ENCODE measurements around the gene PTRH2.

PTRH2 gene

DNA sequence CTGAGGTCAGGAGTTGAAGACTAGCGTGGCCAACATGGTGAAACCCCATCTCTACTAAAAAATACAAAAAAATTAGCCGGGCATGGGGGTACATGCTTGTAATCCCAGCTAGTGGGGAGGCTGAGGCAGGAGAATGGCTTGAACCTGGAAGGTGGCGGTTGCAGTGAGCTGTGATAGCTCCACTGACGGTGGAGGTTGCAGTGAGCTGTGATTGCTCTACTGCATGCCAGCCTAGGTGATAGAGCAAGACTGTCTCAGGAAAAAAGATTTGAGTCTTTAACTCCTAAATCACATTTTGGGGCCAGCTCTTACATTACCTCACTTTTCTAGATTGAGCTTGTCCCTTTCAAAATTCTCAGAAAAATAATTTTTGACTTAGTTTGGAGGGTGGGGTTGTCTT lies 15.4 kb upstream of the PTRH2 start:
- DNase-seq (ENCODE audit: low read depth, low spot score): no peak

DNA sequence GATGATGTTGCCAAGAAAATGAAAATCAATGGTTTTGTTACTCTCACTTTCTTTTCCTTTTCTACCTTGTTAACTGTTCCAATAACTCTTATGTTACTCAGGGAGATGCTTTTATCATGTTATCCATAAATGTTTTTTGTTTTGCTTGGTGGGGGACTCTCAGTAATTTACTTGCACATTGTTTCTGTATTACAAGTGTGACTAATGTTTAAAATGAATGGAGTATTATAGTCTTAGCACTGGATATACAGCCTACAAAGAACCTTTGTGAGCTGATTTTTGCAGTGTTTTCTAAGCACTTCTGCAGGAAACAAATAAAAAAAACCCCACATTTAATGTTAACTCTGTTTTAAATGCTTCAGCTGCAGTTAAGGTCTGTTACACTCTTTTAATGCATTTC lies 12.3 kb upstream of the PTRH2 start:
- DNase-seq (ENCODE audit: low read depth, low spot score): no peak

DNA sequence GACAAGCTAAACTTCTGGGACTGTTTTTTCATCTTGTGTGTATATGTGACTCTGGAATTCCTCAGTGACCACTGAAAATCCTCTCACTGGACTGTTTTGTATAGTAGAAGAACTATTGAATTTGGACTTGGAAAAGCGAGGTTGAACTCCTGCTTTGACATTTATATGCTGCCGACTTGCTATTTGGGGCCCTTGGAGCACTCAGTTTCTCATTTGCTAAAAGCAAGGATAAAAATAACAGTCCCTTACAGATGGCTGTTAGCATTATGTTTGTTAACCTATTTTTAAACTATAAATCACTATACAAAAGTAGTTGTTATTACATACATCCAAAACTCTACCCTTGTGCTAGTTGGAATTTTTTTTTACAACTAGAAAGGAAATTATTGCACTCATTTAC lies 9.2 kb upstream of the PTRH2 start:
- DNase-seq (ENCODE audit: low read depth, low spot score): no peak

DNA sequence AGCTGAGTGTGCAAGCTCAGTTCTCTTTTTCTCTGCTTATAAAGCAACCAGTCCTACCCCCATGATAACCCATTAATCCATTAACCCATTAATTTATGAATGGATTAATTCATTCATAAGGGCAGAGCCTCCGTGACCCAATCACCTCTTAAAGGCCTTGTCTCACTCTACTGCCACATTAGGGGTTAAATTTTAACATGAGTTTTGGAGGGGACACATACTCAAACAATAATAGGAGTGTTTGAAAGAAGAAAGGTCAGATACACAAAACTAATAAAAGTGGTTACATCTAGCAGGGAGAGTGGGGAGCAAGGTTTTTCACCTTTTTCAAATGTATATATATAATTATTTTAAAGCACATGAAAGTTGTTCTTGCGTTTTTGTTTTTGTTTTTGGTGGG lies 7.0 kb upstream of the PTRH2 start:
- DNase-seq (ENCODE audit: low read depth, low spot score): no peak

DNA sequence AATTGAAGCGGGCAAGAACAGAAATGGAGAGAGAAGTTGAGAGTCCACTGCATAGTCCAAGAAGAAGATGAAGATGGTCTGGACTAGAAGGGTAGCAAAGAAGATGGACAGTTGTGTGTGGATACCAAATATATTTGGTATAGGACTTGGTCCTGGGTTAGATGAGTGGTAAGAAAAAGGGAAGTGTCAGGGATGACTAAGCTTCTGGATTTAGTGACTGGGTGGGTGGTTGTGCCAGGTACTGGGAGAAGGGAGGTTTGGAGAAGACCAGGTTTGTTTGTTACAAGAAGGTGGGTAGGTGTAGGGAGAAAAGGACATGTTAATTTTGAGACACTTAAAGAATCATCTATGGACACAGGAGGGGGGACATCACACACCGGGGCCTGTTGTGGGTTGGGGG lies 5.6 kb upstream of the PTRH2 start:
- DNase-seq (ENCODE audit: low read depth, low spot score): no peak

DNA sequence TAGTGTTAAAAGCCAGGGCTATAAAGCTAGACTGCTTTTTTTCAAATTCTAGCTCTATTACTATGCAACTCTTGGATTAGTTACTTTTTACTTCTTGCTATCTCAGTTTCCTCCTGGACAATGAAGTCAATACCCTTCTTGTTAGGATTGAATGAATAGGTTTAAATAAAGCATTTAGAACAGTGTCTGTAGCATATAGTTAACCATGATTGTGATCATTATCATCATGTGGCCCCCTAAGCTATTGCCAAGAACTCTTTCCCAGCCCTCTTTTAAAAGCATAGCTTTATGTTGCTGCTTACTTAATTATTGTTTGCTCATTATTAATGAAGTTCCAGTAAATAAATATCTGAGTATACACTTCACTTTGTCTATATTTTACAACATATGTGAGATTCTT lies 4.7 kb upstream of the PTRH2 start:
- no peak for DNase-seq (ENCODE audit: low read depth, low spot score)

DNA sequence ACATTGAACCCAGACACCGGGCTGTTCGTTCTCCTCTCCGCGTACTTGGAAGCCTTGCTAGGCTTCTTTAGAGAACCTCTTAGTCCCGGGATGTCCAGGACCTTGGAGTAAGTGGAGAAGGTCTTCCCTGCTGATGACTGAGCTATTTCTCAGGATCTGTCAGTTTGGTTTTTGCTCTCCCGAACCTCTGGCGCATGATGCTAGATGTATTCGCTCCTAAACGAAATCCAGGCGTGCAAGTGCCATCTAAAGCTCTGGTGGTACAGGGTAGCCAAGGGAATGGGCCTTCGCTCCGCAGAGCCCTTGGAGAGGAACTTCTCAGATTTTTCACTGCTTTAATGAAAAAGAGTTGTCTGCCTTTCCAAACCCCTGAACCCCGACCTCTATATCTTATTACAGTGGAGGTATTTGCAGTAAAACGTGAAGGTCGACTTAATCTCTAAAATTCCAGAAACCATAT lies 771 bp upstream of the PTRH2 start:
- no peak for DNase-seq (ENCODE audit: low read depth, low spot score)

DNA sequence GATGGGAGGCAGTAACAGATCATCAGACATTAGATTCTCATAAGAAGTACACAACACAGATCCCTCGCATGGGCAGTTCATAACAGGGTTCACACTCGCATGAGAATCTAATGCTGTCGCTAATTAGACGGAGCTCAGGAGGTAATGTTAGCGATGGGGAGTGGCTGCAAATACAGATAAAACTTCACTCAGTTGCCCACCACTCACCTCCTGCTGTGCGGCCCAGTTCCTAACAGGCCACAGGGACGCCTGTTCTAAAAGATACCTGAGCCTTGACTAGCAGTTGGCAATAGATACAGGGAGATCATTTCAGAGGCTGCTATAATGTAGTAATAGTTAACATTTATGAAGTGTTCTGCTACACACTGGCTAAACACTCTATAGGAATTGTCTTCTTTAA lies 4.9 kb downstream of the PTRH2 start:
- no peak for DNase-seq (ENCODE audit: low read depth, low spot score)

DNA sequence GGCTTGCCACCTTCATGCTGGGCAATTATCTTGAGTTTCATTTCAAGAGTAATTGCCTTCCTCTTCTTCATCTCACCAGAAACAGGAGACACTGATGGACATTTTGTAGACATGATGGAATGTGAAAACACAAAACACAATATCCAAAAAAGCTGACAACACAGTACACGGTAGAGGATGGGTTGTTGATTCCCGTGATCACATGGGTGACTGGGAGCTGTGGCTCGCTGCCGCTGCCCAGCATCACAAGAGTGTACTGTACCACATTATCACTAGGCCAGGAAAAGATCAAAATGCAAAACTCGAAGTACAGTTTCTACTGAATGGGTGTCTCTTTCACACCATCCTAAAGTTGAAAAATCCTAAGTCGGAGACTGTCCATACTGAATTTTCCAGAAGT lies 7.4 kb downstream of the PTRH2 start:
- DNase-seq (ENCODE audit: low read depth, low spot score): no peak

DNA sequence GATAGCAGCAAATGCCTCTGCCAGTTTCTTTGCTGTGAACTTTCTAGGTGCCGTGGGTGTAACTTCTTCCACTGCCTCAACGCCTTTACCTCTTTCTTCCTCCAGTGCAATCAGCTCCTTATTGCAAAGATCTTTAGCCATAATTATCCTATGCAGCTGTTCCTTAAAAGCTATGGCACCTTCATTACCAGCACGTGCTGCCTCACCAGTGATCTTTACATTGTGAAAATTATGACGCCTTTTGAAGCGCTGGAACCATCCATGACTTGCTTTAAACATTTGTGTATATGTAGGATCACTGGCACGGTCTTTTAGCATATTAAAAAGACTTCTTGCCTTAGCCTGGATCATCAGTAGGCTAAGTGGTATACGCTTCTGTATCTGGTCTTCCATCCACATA lies 8.0 kb downstream of the PTRH2 start:
- DNase-seq (ENCODE audit: low read depth, low spot score): no peak

DNA sequence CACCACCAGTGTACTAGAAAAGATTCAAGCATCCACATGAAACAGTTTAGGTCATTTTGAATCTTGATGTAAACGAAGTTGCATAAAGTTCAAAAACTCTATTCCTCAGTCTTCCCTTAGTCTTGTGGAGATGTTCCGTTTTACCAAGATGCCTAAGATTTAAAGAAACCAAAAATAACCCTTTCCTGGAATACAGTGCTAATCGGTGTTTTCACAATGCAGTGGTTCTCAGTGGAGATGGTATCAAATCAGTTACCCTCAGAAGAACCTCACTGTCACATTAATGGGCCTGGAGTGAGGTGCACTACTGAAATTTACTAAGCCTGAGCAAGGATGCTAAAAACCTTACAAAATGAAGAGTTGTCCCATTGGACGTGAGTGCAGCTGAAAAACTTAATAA lies 9.1 kb downstream of the PTRH2 start:
- DNase-seq (ENCODE audit: low read depth, low spot score): no peak

DNA sequence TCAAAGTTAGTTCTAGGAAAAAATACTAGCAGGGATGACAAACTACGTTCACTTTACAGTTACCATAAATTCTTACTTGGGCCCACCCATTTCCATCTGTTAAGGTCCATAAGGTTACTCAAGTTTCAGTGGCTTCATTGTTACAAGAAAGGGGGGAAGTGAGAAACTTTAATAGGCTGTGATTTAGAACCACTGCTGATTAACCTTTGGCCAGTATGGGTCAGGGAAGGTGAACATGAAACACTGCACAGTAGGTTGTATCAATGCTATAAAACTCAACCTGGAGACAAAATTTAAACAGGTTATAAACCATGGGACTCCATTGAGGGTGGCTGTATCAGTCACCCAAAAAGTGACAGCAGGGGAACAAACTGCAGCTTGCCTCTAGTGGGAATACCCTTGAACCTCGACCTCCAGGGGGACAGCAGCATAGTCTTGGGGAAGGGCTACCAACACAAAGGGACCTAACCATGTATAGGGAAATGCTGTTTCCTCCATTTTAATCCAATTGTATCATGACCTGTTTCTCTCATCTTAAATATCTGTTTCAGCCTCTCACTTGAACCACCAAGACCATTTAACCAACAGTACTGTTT lies 10.4 kb downstream of the PTRH2 start:
- DNase-seq (ENCODE audit: low read depth, low spot score): no peak

DNA sequence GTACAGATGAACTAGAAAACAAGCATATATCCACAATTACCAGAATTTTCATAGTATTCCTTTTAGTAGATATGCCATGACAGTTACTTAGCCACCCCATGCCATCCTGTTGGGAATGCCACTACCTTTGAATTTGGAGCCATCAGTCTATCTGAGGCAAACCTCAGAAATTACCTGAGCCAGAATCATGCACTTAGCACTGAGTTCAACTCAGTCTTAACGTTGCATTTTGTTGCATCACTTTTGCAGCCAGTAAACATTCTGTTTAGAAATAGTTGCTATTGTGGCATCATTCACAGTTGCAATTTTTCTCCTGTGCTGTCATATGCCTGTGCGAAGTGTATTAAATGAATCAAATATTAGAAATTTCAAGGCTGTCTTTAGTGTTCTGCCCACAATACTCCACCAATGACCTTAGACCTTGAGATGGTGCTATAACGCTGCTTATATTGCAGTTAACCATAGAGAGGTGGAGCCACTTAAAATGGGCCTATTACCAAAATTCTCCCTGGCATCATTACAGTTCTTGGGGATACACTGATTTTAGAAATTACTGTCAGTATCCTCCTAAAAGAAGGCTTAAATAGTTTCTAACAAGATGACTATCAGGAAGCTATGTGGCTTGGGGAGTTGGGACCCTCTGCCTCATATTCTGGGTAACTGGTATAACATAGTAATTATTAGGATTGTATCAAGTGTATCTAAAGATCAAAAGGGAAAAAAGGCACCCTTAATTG lies 11.1 kb downstream of the PTRH2 start:
- DNase-seq (ENCODE audit: low read depth, low spot score): no peak

DNA sequence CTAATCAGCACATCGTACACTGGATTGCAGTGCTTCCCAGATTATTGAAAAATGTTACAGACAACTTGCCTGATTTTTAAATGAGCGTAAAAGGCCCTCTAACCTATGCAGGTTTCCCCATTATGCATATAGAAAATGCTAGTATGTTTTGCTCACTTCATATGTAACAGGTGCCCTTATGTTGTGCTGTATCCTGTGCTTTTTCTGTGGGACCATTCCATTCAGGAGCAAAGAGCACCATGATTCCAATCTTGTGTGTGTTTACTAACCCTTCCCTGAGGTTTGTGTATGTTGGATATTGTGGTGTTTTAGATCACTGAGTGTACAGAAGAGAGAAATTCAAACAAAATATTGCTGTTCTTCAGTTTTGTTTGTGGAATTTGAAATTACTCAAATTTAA lies 12.9 kb downstream of the PTRH2 start:
- DNase-seq (ENCODE audit: low read depth, low spot score): no peak

DNA sequence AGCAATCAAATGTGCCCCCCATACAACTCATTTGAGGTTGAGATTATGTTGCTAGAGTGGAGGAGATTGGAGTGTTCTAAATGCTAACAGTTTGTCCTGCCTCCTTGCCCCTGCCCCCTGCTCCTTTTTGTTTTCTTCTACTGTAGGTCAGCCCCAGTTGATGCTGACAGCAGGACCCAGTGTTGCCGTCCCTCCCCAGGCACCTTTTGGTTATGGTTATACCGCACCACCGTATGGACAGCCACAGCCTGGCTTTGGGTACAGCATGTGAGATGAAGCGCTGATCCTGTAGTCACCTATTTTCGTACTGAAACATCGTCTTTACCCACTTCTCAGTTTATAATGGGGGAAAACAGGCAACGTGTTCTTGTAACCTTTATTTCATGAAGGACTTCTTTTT lies 13.6 kb downstream of the PTRH2 start:
- DNase-seq (ENCODE audit: low read depth, low spot score): no peak

DNA sequence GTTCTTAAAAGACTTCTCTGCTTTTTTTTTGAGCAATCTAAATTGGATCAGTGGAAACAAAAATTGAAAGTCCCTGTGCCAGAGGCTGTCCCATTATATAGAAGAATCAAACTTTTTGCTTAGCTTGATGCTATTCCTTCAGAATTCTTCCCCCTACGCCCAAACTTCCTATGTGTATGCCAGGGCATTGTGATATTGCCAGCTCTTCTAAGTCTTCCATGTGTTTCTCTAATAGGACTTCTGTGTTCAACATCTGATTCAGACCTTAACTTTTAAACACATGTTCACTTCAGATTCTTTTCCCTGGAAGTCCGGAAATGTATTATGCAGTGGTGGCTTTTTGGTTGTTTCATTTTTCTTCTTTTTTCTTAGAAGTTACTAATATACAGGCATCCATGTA lies 18.7 kb downstream of the PTRH2 start:
- no peak for DNase-seq (ENCODE audit: low read depth, low spot score)

DNA sequence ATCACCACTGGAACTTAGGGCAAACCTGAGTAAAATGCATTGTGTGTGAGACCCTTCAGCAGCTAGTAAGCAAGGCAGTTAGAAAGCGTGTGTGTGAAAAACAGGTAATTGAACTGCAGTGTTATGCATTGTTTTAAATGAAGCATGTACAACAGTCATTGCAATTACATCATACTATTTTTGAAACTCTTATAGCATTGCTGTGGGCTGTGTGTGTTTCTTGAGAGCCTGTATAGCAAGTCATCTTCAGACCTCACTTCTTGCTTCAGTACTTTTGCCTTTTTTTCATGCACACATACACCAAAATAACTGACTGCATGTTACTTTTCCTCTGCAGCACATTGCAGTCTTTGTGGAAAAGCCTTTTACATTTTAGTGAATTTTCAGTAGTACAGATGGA lies 19.2 kb downstream of the PTRH2 start:
- DNase-seq (ENCODE audit: low read depth, low spot score): no peak

DNA sequence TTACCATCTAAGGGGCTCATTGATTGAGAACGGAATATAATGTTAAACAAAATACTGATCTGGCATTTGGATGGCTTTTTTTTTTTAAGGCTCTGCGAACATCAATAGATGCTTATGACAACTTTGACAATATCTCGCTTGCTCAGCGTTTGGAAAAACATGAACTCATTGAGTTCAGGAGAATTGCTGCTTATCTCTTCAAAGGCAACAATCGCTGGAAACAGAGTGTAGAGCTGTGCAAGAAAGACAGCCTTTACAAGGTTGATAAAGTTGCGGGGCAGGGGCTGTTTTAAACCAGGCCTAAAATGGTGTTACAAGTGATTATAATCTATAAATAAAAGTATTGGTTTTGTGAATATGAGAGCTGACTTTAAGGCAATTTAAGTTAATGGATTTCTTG lies 22.3 kb downstream of the PTRH2 start:
- DNase-seq (ENCODE audit: low read depth, low spot score): no peak

DNA sequence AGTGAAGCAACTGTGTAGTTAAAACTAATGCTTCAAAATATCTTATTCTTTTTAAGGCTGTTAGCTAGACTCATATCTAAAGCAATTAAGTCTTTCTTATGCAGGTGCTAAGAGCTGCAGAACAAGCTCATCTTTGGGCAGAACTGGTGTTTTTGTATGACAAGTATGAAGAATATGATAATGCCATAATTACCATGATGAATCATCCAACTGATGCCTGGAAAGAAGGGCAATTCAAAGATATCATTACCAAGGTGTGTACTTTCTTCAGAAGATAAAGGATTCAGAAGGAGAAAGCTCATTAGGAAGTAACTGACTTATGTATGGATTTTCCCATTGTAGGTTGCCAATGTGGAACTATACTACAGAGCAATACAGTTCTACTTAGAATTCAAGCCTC lies 23.9 kb downstream of the PTRH2 start:
- DNase-seq (ENCODE audit: low read depth, low spot score): no peak

DNA sequence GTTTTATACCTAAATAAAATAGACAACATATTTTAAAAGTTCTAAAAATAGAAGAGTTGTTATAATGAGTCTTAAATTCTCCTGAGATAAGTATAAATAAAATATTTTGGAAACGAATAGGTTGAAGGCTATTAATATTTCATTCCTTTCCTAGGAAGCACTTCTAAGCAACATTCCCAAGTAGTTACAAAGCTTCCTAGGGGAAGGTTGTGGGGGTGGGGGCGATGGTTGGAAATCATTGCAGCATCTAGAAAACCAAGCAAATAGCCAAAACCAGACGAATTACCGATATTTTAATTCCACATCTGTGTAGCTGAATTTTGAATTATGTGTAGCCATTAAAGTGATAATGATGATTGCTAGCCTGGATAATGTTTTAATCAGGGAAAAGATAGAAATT lies 26.9 kb downstream of the PTRH2 start:
- DNase-seq (ENCODE audit: low read depth, low spot score): no peak

DNA sequence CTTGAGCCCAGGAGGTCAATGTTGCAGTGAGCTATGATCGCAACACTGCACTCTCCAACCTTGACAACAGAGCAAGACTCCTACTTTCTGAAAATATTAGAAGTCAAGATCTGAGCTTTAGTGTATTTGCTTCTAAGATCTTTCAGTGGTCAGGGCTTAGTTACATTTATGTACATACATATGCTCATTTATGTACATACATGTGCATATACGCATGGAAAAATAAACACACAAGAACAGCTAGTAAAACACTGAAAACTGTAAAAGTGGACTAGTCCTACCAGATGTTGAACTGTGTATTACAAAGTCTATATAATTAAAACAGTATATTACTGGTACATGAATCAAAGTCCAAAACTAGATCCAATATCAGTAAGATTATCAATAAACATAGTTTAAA lies 28.3 kb downstream of the PTRH2 start:
- no peak for DNase-seq (ENCODE audit: low read depth, low spot score)

DNA sequence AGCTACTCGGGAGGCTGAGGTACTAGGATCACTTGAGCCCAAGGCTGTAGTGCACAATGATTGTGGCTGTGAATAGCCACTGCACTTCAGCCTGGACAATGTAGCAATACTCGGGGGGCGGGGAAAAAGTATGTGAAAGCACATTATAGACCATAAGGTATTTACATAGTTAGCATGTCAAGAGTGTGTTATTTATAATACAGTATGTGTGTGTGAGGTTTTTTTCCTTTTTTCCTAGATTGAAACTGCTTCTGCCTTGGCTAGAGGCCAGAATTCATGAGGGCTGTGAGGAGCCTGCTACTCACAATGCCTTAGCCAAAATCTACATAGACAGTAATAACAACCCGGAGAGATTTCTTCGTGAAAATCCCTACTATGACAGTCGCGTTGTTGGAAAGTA lies 30.5 kb downstream of the PTRH2 start:
- DNase-seq (ENCODE audit: low read depth, low spot score): no peak

DNA sequence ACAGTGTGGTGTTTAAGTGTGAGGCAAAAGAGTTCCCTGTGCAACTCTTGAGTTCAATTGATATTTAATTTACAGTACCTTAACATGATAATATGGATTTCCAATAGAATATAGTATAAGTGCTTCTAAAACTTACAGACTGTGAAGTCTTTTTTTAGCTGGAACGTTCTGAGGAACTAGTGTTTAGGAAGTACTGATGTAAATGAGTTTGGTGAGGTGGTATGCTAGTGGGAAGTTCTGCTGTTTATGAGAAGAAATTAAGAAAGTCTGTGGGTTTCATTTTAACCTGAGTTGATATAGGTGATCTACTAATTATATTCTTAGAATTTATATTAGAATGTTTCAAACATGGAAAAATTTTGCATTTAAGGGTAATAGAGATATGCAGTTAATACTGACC lies 32.0 kb downstream of the PTRH2 start:
- DNase-seq (ENCODE audit: low read depth, low spot score): no peak

DNA sequence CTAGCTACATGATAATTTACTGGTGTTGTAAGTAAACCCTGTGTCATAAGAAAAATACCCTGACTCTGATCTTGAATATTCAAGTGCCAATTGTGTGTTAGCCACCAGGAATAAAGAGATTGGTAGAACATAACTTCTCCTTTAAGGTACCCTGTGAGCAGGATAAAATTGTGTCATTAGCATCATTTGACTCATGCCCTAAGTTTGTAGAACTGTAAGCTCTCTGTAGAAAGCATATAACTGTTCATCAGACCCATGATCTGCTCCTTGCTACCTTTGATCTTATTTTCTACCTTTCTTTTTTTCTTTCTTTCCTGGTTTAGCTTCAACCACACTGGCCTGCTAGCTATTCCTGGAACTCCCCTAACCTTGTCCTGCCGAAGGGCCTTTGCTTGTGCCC lies 35.8 kb downstream of the PTRH2 start:
- no peak for DNase-seq (ENCODE audit: low read depth, low spot score)
